AG04449 (cell line): ENCODE data around the gene ANO3.

Experiments
- CTCF ChIA-PET: fragments of 350-600 bp; formaldehyde crosslinking; extraction: SDS; loops from one replicate; lab custom pipeline; 2021; ENCODE audit warnings: antibody characterized with exemption; lab: Yijun Ruan, JAX
- POLR2A ChIA-PET: fragments of 400-600, 350-600 bp; formaldehyde crosslinking; extraction: SDS; loops from one replicate; lab custom pipeline; 2020; ENCODE audit warnings: antibody characterized with exemption, inconsistent platforms; lab: Yijun Ruan, JAX
- DNase-seq: peaks from one replicate; pipeline ENCODE4 v3.0.0-alpha.2; 2010; ENCODE audit warnings: low read depth, low spot score
- H3K4me3 ChIP-seq: 2 replicates; pipeline ENCODE4 v1.5.1; 2011; ENCODE audit warnings: low read depth, mild to moderate bottlenecking, control low read depth, low read length
- TF ChIP-seq, protein P1 (sequence below): IDR thresholded peaks from one replicate; pipeline ENCODE4 v1.5.1; 2011; ENCODE audit warnings: mild to moderate bottlenecking, moderate library complexity, low read length, control low read depth, inconsistent platforms; ENCODE audit not compliant: insufficient read depth; ENCODE audit errors: missing control alignments

Gene ANO3

DNA sequence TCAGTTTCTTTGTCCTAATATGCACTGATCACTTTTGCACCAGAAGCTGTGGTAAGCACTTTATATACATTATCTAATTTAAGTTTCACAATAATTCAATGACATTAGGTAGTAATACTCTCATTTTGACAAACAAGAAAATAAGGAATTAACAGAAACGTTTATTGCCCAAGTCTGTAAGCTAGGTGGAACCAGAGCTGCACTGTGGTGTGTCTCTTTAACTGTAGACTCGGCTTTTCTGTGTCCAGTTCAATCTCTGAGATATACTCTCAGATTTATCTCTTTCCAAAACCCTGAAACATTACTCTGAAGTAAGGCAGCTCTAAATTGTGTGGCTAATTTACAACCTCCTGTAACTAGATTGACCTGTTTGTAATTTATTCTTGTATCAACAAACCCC lies 139.1 kb downstream of the ANO3 start:
- CTCF ChIA-PET = no interaction called here
- TF ChIP-seq, protein P1, sequence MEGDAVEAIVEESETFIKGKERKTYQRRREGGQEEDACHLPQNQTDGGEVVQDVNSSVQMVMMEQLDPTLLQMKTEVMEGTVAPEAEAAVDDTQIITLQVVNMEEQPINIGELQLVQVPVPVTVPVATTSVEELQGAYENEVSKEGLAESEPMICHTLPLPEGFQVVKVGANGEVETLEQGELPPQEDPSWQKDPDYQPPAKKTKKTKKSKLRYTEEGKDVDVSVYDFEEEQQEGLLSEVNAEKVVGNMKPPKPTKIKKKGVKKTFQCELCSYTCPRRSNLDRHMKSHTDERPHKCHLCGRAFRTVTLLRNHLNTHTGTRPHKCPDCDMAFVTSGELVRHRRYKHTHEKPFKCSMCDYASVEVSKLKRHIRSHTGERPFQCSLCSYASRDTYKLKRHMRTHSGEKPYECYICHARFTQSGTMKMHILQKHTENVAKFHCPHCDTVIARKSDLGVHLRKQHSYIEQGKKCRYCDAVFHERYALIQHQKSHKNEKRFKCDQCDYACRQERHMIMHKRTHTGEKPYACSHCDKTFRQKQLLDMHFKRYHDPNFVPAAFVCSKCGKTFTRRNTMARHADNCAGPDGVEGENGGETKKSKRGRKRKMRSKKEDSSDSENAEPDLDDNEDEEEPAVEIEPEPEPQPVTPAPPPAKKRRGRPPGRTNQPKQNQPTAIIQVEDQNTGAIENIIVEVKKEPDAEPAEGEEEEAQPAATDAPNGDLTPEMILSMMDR = no peak
- H3K4me3 ChIP-seq = no peak overlapping the region
- DNase-seq = no peak
- POLR2A ChIA-PET = no interaction called here

DNA sequence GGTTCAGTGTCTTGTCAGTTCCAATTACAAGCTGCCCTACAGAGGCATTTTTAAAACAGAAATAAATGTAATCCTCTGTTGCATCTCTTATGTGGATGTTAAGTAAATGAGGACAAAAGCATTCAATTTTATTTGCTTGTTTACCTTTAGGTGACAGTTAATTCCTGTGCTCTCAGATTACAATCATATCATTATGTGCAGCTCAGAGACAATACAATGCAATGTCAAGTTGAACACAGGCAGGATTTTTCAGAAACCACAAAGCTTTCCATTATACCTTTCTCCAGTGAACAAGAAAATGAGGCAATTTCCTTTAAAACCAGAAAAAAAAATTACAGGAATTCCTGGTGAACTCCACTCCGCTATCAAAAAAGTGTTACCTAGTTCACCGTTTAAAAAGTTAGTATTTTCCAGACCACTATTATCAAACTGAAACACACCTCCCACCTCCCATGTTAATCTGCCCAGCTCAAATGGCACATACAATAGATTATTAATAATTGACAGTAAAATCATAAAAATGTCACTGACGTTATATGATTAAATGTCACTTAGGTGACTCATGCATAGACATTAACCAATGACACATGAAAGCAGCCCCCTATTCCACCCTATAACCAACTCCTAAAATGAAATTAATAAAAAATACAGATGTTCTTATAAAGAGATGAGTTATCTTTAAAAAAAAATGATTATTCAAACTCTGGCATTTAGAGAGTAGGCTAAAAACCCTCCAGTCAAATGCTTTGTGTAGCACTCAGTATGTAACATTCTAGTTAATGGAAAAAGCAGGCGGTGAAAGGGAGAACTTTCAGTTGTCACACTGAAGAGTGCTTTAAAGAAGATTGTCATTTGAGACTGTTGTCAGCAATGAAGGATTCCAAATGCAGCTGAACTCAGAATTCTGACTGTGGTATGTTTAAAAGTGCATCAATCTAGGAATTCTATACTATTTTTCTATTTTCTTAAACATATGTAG lies 141.6 kb downstream of the ANO3 start:
- no peak overlapping the region for H3K4me3 ChIP-seq
- TF ChIP-seq, protein P1 = no peak
- ChIA-PET CTCF (no interaction called here), POLR2A (no interaction called here)
- DNase-seq = no peak

DNA sequence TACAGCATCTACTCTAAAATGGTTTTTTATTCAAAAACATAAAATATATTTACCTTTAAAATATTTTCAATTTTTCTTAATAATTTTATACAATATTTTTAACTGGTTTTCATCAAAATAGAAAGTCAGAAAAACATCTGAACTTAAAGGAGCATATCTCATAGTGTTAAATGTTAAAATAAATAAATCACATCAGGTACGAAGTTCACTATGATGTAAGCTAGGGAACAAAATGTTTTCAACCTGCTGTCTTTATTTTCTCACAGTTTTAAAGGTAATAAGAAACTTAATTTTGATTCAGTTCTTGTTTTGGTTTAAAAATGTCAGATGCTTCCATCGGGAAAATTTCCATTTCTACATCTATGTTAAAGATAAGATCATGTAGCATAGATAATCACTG lies 142.5 kb downstream of the ANO3 start:
- DNase-seq = no peak
- TF ChIP-seq, protein P1 = no peak
- no peak overlapping the region for H3K4me3 ChIP-seq
- CTCF ChIA-PET = no interaction called here
- POLR2A ChIA-PET = no interaction called here

DNA sequence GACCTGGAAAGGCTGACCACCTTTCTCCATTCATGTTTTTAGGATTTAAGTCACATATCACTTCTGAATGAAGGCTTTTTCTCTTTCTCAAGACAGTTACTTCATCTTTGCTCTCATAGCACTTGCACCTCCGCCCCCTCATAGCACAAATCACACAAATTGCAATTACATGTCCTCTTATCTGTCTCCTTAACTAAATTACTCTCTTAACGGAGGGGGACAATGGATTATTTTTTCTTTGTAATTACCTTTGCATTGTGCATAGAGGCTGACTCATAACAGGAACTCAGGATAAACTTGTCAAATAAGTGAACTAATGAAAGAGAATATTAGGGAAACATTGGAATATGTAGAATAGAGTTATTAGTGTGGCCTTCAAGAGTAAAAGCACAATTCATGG lies 145.5 kb downstream of the ANO3 start:
- TF ChIP-seq, protein P1 = no peak
- ChIA-PET CTCF (no interaction called here), POLR2A (no interaction called here)
- no peak overlapping the region for H3K4me3 ChIP-seq
- no peak for DNase-seq

DNA sequence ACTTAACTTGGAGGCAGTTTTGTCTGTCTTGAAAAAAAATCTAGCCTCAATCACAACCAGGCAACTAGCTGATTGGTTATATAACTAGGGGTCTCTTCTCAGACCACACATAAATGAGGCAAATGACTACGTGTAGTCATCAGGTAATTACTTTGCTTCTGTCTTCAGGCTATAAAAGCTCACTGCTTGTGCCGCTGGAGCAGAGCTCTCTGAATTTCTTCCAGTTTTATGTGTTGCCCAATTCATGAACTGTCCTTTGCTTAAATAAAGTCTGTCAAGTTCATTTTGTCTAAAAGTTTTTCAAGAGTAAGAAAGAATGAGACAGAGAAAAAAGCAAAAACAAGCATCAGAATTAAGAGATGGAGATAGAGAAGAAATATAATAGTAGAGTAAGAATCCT lies 146.8 kb downstream of the ANO3 start:
- TF ChIP-seq, protein P1 = no peak
- ChIA-PET POLR2A (no interaction called here), CTCF (no interaction called here)
- DNase-seq = no peak
- H3K4me3 ChIP-seq = no peak overlapping the region

DNA sequence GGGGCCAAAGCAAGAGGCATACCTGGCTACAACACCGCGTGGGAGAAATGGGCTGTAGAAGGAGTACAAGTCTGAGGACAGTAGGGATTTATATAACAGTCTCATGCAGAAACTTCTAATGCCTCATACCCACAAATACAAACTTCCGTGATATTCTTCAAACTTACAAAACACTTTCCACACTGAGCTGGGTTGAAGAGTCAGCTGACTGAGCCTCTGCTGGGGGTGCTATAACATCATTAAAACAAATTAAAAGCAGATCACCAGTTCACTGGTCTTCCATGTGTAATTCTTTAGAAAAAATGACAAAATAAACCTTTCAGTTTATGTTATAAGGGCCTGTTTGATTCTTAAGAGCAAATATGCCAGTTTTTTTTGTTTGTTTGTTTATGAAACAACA lies 148.1 kb downstream of the ANO3 start:
- ChIA-PET CTCF (no interaction called here), POLR2A (no interaction called here)
- H3K4me3 ChIP-seq = no peak overlapping the region
- TF ChIP-seq, protein P1 = no peak
- no peak for DNase-seq
